Gastrocnemius medialis (tissue), 4 donors: ENCODE data around the gene SMARCA4.

Source experiments
- CTCF ChIP-seq, 5 experiments: fragments of 450-650 bp in 3 of 5; fragments of 200-600 bp in 2 of 5; sonication (generic) in 2 of 5; IDR thresholded peaks in 4 of 5; conservative IDR thresholded peaks in 1 of 5; 1 replicate in 4 of 5; 2 replicates in 1 of 5; pipeline ENCODE4 v1.5.1; 2016 to 2019; ENCODE audit warnings: antibody characterized with exemption in 5 of 5, mild to moderate bottlenecking in 3 of 5, moderate library complexity in 3 of 5
- POLR2A ChIP-seq, 2 donors: fragments of 450-650 bp; IDR thresholded peaks; one replicate each; pipeline ENCODE4 v1.6.1; 2017; ENCODE audit warnings: antibody characterized with exemption in 2 of 2, mild to moderate bottlenecking in 2 of 2, moderate library complexity in 2 of 2

- TF ChIP-seq CTCF (IDR thresholded peaks at IDR 0.05 in 4 of 5, conservative IDR thresholded peaks at IDR 0.05 in 1 of 5), result no peak
- no peak for TF ChIP-seq POLR2A (IDR thresholded peaks at IDR 0.05)
Observed at GRCh38 chr19:11021760-11022144, 60.9 kb downstream of the SMARCA4 start.
